Gastroesophageal sphincter (tissue), 3 donors: ENCODE results near the gene GPR18.

Experiments used
- POLR2A ChIP-seq, 2 donors: fragments of 450-650 bp; IDR thresholded peaks; one replicate each; pipeline ENCODE4 v1.6.1; 2017; ENCODE audit warnings: antibody characterized with exemption in 2 of 2, mild to moderate bottlenecking in 2 of 2, moderate library complexity in 1 of 2
- POLR2AphosphoS5 ChIP-seq: sonication (generic); formaldehyde crosslinking; IDR thresholded peaks from one replicate; pipeline ENCODE4 v1.6.1; 2017; ENCODE audit warnings: antibody characterized with exemption
- TF ChIP-seq, protein P1 (sequence below), 4 experiments: fragments of 200-600 bp in 2 of 4; fragments of 450-650 bp in 2 of 4; sonication (generic) in 1 of 4; IDR thresholded peaks; one replicate each; pipeline ENCODE4 v1.5.1; 2017 to 2019; ENCODE audit warnings: antibody characterized with exemption in 4 of 4, mild to moderate bottlenecking in 2 of 4, moderate library complexity in 2 of 4

DNA sequence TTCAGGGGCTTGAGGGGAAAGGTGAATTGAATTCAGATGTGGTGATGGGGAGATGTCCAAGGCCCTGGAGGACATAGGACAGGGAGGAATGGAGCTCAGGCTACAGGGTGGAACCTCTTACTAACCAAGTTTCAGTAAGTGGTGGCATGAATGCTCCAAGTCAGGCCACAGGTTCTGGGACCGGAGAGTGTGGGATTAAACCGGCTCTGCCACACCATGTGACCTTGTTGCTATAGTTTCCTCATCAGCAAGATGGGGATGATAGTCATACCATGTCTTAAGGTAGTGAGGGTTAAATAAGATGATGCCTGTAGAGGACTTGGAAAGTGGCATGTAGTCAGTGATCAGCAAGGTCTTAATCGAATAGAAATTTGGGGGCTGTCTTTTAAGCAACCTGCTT is 32.7 kb upstream of the GPR18 start:
- TF ChIP-seq, protein P1, sequence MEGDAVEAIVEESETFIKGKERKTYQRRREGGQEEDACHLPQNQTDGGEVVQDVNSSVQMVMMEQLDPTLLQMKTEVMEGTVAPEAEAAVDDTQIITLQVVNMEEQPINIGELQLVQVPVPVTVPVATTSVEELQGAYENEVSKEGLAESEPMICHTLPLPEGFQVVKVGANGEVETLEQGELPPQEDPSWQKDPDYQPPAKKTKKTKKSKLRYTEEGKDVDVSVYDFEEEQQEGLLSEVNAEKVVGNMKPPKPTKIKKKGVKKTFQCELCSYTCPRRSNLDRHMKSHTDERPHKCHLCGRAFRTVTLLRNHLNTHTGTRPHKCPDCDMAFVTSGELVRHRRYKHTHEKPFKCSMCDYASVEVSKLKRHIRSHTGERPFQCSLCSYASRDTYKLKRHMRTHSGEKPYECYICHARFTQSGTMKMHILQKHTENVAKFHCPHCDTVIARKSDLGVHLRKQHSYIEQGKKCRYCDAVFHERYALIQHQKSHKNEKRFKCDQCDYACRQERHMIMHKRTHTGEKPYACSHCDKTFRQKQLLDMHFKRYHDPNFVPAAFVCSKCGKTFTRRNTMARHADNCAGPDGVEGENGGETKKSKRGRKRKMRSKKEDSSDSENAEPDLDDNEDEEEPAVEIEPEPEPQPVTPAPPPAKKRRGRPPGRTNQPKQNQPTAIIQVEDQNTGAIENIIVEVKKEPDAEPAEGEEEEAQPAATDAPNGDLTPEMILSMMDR (IDR thresholded peaks at IDR 0.05): no peak
- no peak for TF ChIP-seq POLR2A (IDR thresholded peaks at IDR 0.05)
- TF ChIP-seq POLR2AphosphoS5: no peak
